Measurements from ENCODE around the gene ACOT11. TPM values are rescaled to one million over a fixed set of nuclear protein-coding genes. Genes with fewer than 3 reads are reported as not detected.

The ACOT11 gene
- polyA plus RNA-seq, 1 donor = 5.1 TPM

GRCh38 chr1:54645806-54646676 lies 98.0 kb downstream of the ACOT11 start:
- DNase-seq (ENCODE audit: low read depth) = no peak

- DNase-seq (ENCODE audit: low read depth) = no peak
These were observed 101.3 kb downstream of the ACOT11 start for GRCh38 chr1:54649130-54649898.

- no peak for DNase-seq (ENCODE audit: low read depth)
These were observed 101.9 kb downstream of the ACOT11 start for GRCh38 chr1:54649921-54650320.

GRCh38 chr1:54650417-54650816 lies 102.4 kb downstream of the ACOT11 start:
- no peak for DNase-seq (ENCODE audit: low read depth)

GRCh38 chr1:54651608-54652007 lies 103.6 kb downstream of the ACOT11 start:
- no peak for DNase-seq (ENCODE audit: low read depth)

- no peak for DNase-seq (ENCODE audit: low read depth)
These were observed 104.1 kb downstream of the ACOT11 start for GRCh38 chr1:54652168-54652567.

GRCh38 chr1:54653036-54653435 lies 105.0 kb downstream of the ACOT11 start:
- DNase-seq (ENCODE audit: low read depth) = no peak

- no peak for DNase-seq (ENCODE audit: low read depth)
These were observed 110.3 kb downstream of the ACOT11 start for GRCh38 chr1:54658164-54658913.

Other genes with a start within 250 kb of the ACOT11 start
- 52.0 TPM for gene SSBP3, start 141.8 kb upstream of the ACOT11 start, polyA plus RNA-seq (ENCODE audit: insufficient read length)
- 0.34 TPM for gene FAM151A, start 75.3 kb downstream of the ACOT11 start, polyA plus RNA-seq (ENCODE audit: insufficient read length)
- 6.0 TPM for gene MROH7, start 93.6 kb downstream of the ACOT11 start, polyA plus RNA-seq (ENCODE audit: insufficient read length)
- 27.6 TPM for gene TTC4, start 167.6 kb downstream of the ACOT11 start, polyA plus RNA-seq (ENCODE audit: insufficient read length)
- 3.8 TPM for gene PARS2, start 216.3 kb downstream of the ACOT11 start, polyA plus RNA-seq (ENCODE audit: insufficient read length)